Glutamatergic neuron (in vitro differentiated cells): ENCODE measurements around the gene MARCO. TPM values are rescaled to one million over a fixed set of nuclear protein-coding genes. Genes with fewer than 3 reads are reported as not detected.
"Not testable (repeated sequence)": the region's sequence is repeated elsewhere in the genome, so short reads cannot be mapped to it uniquely, and the experiment has no call there.

Experiments
- DNase-seq: peaks from one replicate; pipeline ENCODE4 v3.0.0; 2022
- H3K27ac Mint-ChIP-seq: one replicate; pipeline ENCODE4 v1.8.0; 2020; ENCODE audit warnings: mild to moderate bottlenecking, mixed read lengths, inconsistent platforms; ENCODE audit not compliant: unreplicated experiment
- H3K27me3 Mint-ChIP-seq: one replicate; pipeline ENCODE4 v1.8.0; 2020; ENCODE audit warnings: mild to moderate bottlenecking, moderate library complexity, mixed read lengths, inconsistent platforms; ENCODE audit not compliant: unreplicated experiment
- H3K36me3 Mint-ChIP-seq: one replicate; pipeline ENCODE4 v1.8.0; 2020; ENCODE audit warnings: mild to moderate bottlenecking, mixed read lengths, inconsistent platforms; ENCODE audit not compliant: unreplicated experiment
- H3K4me1 Mint-ChIP-seq: one replicate; pipeline ENCODE4 v1.8.0; 2020; ENCODE audit warnings: mild to moderate bottlenecking, low read depth, mixed read lengths, inconsistent platforms; ENCODE audit not compliant: unreplicated experiment
- H3K4me3 Mint-ChIP-seq: one replicate; pipeline ENCODE4 v1.8.0; 2020; ENCODE audit warnings: mild to moderate bottlenecking, mixed read lengths, inconsistent platforms; ENCODE audit not compliant: unreplicated experiment
- H3K9me3 Mint-ChIP-seq: one replicate; pipeline ENCODE4 v1.8.0; 2020; ENCODE audit warnings: mild to moderate bottlenecking, moderate library complexity, mixed read lengths, inconsistent platforms; ENCODE audit not compliant: unreplicated experiment
- total RNA-seq: library from RNA; stranded (reverse); fragmentation: NEBNext Ultra II Directional; extraction: Animal tissue kit (Norgen Biotek cat#: 25700); gene quantifications from one replicate; pipeline ENCODE4 v1.2.1, GENCODE V29; 2021; ENCODE audit not compliant: unreplicated experiment
- TF ChIP-seq, protein P1 (sequence below): fragments of 200-600 bp; sonication (generic); IDR thresholded peaks from one replicate; pipeline ENCODE4 v1.5.0; 2021; ENCODE audit not compliant: partially characterized antibody, unreplicated experiment

Gene MARCO
- total RNA-seq, 1 donor from 2014 or later = not detected

DNA sequence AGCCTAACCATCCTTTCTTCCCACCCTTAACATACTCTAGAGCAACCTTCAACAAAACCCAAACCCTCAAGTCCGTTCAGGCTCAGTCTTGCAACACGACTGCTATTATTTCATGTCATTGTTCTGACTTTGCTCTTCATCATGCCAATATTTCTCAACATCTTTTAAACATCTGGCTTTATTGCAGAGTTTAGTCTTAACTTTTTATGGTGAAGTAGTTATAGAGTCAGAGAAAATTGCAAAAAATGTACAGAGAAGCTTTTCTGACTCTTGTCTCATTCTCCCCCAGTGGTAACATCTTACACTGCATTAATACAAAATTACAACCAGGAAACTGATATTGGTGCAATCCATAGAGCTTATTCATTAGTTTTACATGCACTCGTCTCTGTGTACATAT is 3.9 kb downstream of the MARCO start:
- Mint-ChIP-seq H3K27me3 (no peaks in the 10 kb centered on the region), H3K36me3 (no peaks in the 10 kb centered on the region), H3K4me3 (no peak overlapping the region), H3K9me3 (no peaks in the 10 kb centered on the region), H3K27ac (no peak overlapping the region), H3K4me1 (no peaks in the 10 kb centered on the region)
- TF ChIP-seq, protein P1, sequence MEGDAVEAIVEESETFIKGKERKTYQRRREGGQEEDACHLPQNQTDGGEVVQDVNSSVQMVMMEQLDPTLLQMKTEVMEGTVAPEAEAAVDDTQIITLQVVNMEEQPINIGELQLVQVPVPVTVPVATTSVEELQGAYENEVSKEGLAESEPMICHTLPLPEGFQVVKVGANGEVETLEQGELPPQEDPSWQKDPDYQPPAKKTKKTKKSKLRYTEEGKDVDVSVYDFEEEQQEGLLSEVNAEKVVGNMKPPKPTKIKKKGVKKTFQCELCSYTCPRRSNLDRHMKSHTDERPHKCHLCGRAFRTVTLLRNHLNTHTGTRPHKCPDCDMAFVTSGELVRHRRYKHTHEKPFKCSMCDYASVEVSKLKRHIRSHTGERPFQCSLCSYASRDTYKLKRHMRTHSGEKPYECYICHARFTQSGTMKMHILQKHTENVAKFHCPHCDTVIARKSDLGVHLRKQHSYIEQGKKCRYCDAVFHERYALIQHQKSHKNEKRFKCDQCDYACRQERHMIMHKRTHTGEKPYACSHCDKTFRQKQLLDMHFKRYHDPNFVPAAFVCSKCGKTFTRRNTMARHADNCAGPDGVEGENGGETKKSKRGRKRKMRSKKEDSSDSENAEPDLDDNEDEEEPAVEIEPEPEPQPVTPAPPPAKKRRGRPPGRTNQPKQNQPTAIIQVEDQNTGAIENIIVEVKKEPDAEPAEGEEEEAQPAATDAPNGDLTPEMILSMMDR = no peak
- DNase-seq = no peak

GRCh38 chr2:118948266-118948665 is 6.3 kb downstream of the MARCO start:
- DNase-seq, H3K9me3 Mint-ChIP-seq, H3K4me3 Mint-ChIP-seq, H3K27ac Mint-ChIP-seq, H3K36me3 Mint-ChIP-seq, H3K4me1 Mint-ChIP-seq, H3K27me3 Mint-ChIP-seq: not testable (repeated sequence)

- no peaks in the 10 kb centered on the region for H3K4me1 Mint-ChIP-seq
- TF ChIP-seq, protein P1 = no peak
- H3K4me3 Mint-ChIP-seq = no peak overlapping the region
- H3K27me3 Mint-ChIP-seq = no peaks in the 10 kb centered on the region
- H3K9me3 Mint-ChIP-seq = no peaks in the 10 kb centered on the region
- no peak for DNase-seq
- peaks cover 10% of the 10 kb centered on the region for H3K36me3 Mint-ChIP-seq
- H3K27ac Mint-ChIP-seq = no peak overlapping the region
Observed at GRCh38 chr2:118954297-118955060, 12.5 kb downstream of the MARCO start.

DNA sequence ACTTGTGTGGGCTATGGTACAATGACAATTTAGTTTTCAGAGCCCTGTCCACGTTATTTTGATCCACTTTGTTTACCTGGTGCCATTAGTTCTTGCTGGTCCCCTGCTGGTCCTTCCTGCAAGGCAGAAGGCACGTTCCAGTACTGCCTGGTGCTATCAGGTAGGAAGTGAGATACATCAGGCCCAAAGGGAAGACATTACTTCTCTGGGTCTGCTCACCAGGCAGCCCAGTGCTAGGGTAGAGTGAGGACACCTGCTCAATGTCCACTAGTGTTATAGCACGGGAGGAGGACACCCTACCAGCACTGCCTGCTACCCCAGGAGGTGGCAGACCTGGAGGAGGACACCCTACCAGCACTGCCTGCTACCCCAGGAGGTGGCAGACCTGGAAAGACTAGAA is 23.7 kb downstream of the MARCO start:
- no peak overlapping the region for H3K27ac Mint-ChIP-seq
- H3K9me3 Mint-ChIP-seq = no peaks in the 10 kb centered on the region
- no peaks in the 10 kb centered on the region for H3K36me3 Mint-ChIP-seq
- TF ChIP-seq, protein P1 = no peak
- no peak for DNase-seq
- no peaks in the 10 kb centered on the region for H3K4me1 Mint-ChIP-seq
- no peak overlapping the region for H3K4me3 Mint-ChIP-seq
- no peaks in the 10 kb centered on the region for H3K27me3 Mint-ChIP-seq

GRCh38 chr2:118967124-118967880 is 25.3 kb downstream of the MARCO start:
- no peaks in the 10 kb centered on the region for H3K4me1 Mint-ChIP-seq
- H3K4me3 Mint-ChIP-seq = no peak overlapping the region
- TF ChIP-seq, protein P1 = no peak
- no peaks in the 10 kb centered on the region for H3K9me3 Mint-ChIP-seq
- H3K27me3 Mint-ChIP-seq = no peaks in the 10 kb centered on the region
- no peak overlapping the region for H3K27ac Mint-ChIP-seq
- DNase-seq = no peak
- no peaks in the 10 kb centered on the region for H3K36me3 Mint-ChIP-seq
